AG09319 (cell line): ENCODE measurements around the gene LASP1NB.
"Not testable (repeated sequence)": the region's sequence is repeated elsewhere in the genome, so short reads cannot be mapped to it uniquely, and the experiment has no call there.

Experiments used
- DNase-seq: peaks from one replicate; pipeline ENCODE4 v3.0.0-alpha.2; 2010; ENCODE audit warnings: low read depth; ENCODE audit errors: extremely low read depth
- TF ChIP-seq, protein P1 (sequence below): IDR thresholded peaks from 2 replicates; pipeline ENCODE4 v1.5.1; 2011; ENCODE audit warnings: low read depth, mild to moderate bottlenecking, inconsistent platforms, low read length, moderate library complexity

The LASP1NB gene

DNA sequence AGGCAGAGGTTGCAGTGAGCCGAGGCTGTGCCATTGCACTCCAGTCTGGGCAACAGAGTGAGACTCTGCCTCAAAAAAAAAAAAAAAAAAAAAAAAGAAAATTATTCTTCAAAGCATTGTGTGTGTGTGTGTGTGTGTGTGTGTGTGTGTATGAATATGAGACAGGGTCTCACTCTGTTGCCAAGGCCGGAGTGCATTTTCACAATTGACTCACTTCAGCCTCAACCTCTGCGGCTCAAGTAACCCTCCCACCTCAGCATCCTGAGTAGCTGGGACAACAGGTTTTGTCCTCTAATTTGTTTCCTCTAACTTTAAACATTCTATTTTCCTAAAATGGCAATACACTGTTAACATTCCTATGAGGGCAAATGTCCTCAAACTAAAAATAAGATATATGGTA is 34.1 kb downstream of the LASP1NB start:
- TF ChIP-seq, protein P1, sequence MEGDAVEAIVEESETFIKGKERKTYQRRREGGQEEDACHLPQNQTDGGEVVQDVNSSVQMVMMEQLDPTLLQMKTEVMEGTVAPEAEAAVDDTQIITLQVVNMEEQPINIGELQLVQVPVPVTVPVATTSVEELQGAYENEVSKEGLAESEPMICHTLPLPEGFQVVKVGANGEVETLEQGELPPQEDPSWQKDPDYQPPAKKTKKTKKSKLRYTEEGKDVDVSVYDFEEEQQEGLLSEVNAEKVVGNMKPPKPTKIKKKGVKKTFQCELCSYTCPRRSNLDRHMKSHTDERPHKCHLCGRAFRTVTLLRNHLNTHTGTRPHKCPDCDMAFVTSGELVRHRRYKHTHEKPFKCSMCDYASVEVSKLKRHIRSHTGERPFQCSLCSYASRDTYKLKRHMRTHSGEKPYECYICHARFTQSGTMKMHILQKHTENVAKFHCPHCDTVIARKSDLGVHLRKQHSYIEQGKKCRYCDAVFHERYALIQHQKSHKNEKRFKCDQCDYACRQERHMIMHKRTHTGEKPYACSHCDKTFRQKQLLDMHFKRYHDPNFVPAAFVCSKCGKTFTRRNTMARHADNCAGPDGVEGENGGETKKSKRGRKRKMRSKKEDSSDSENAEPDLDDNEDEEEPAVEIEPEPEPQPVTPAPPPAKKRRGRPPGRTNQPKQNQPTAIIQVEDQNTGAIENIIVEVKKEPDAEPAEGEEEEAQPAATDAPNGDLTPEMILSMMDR: no peak
- no peak for DNase-seq

DNA sequence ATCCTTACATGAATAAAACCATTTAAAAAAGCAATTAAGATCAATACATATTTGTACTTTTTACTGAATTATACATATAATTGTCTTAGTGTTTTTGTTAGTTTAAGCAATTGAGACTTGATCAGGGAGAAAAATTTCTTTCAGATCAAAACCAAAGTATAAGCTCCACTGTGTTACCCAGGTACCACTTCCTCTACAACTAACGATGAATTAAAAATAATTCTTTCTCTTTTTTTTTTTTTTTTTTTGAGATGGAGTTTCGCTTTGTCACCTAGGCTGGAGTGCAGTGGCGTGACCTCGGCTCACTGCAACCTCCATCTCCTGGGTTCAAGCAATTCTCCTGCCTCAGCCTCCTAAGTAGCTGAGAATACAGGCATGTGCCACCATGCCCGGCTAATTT is 35.0 kb downstream of the LASP1NB start:
- TF ChIP-seq, protein P1: no peak
- no peak for DNase-seq

DNA sequence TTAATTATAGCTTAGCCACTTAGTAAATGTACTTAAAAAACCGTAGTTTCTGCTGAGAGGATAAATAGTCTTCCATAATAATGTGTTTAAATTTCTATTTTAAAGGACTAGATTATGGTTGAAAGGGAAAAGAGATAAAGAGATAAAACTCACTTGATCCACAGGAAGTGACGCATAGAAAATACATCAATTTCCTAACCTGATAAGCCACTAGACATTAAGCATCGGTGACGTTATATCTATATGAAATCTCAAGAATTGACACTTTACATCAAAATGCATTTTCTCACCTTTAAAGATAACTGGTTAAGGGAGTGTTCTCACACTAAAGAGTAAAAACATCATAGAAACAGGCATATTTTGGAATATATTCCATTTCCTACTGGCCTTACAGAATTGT is 36.0 kb downstream of the LASP1NB start:
- no peak for DNase-seq
- TF ChIP-seq, protein P1: no peak

DNA sequence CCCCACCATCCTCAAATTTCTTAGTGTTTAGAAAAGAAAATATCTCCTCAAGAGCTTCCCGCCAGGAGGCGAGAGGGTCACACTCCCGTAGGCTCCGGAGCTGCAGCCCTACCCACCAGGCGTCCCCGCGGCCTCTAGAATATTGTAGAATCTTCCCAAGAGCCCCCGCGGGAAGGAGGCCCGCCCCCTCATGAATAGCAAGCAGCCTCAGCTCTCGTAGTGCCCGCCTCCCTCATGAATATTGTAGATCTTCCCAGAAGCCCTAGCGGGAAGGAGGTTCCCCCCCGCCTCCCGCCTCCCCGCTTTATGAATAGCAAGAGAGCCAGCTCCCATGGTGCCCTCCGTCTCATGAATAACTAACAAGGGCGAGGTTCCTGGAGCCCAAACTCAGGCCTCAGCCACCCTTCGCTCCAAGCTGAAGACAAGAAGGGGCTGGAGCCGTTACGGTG is 41.9 kb downstream of the LASP1NB start, which contains the start of gene FBXO47:
TSS of gene FBXO47 (minus strand) at position 114 of the 449 bp plus-strand sequence. CDS start 4,378 bp downstream, outside the sequence.
- TF ChIP-seq, protein P1: peak; percentile 3

GRCh38 chr17:38969281-38969680 is 43.9 kb downstream of the LASP1NB start:
- DNase-seq: no peak

More for the DNA sequence above, 41.9 kb downstream of the LASP1NB start, which contains the start of gene FBXO47:
- peak; percentile 60 for DNase-seq

DNA sequence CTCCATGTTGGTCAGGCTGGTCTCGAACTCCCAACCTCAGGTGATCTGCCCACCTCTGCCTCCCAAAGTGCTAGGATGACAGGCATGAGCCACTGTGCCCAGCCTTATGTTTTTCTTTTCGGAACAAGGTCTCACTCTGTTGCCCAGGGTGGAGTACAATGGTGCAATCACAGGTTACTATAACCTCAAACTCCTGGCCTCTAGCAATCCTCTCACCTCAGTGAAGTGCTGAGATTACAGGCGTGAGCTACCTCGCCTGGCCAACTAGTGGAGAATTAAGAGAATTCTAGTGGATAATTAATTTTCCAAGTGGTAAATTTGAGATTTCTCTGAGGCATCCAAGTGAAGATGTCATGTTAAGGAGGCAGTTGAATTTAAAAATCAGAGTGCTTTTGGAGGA is 44.7 kb downstream of the LASP1NB start:
- no peak for DNase-seq
- TF ChIP-seq, protein P1: no peak

More at GRCh38 chr17:38969281-38969680, 43.9 kb downstream of the LASP1NB start:
- TF ChIP-seq, protein P1: no peak

- no peak for DNase-seq
- TF ChIP-seq, protein P1: no peak
Observed at GRCh38 chr17:38970804-38971203, 45.4 kb downstream of the LASP1NB start.

DNA sequence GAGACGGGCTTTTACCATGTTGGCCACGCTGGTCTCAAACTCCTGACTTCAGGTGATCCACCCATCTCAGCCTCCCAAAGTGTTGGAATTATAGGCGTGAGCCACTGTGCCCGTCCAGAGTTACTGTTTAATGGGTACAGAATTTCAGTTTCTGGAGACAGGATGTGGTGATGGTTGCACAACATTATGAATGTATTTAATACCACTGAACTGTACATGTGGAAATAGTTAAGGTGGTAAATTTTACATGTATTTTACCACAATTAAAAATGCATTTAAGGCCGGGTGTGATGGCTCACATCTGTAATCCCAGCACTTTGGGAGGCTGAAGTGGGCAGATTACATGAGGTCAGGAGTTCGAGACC is 50.8 kb downstream of the LASP1NB start:
- DNase-seq: not testable (repeated sequence)
